OCI-LY1 (cell line): ENCODE results near the gene RAPGEF4.

Experiments used
- H2AFZ ChIP-seq: fragments of 200-600 bp; sonication (generic), shearing (Covaris generic); 2 replicates; pipeline ENCODE4 v1.6.0; 2014; ENCODE audit warnings: antibody characterized with exemption, mild to moderate bottlenecking, low read length
- H3F3A ChIP-seq: fragments of 200-600 bp; sonication (generic), shearing (Covaris generic); 2 replicates; pipeline ENCODE4 v1.6.0; 2014; ENCODE audit warnings: mild to moderate bottlenecking, antibody characterized with exemption, low read length, moderate library complexity; ENCODE audit not compliant: insufficient read depth
- H3K27ac ChIP-seq: fragments of 200-600 bp; sonication (generic); 2 replicates; pipeline ENCODE4 v1.5.1; 2014; ENCODE audit warnings: low read length, mixed run types, mild to moderate bottlenecking, low read depth; ENCODE audit not compliant: poor library complexity, severe bottlenecking
- H3K27me3 ChIP-seq: fragments of 200-600 bp; sonication (generic); 2 replicates; pipeline ENCODE4 v1.6.0; 2014; ENCODE audit warnings: antibody characterized with exemption, mild to moderate bottlenecking, low read length, moderate library complexity; ENCODE audit not compliant: insufficient read depth
- H3K36me3 ChIP-seq: fragments of 200-600 bp; sonication (generic); 2 replicates; pipeline ENCODE4 v1.6.1; 2014; ENCODE audit warnings: mild to moderate bottlenecking, antibody characterized with exemption, low read length, moderate library complexity, mixed read lengths; ENCODE audit not compliant: insufficient read depth
- H3K4me1 ChIP-seq: fragments of 200-600 bp; sonication (generic); 2 replicates; pipeline ENCODE4 v1.5.1; 2014; ENCODE audit warnings: mild to moderate bottlenecking, low read length, moderate library complexity; ENCODE audit not compliant: insufficient read depth, severe bottlenecking
- H3K4me2 ChIP-seq: fragments of 200-600 bp; sonication (generic), shearing (Covaris generic); 2 replicates; pipeline ENCODE4 v1.6.1; 2014; ENCODE audit warnings: low read length
- H3K4me3 ChIP-seq: fragments of 200-600 bp; sonication (generic); 2 replicates; pipeline ENCODE4 v1.5.1; 2014; ENCODE audit warnings: low read length, low read depth, mild to moderate bottlenecking, mixed read lengths; ENCODE audit not compliant: poor library complexity, severe bottlenecking
- H3K79me2 ChIP-seq: fragments of 200-600 bp; shearing (Covaris generic); 2 replicates; pipeline ENCODE4 v1.6.1; 2016; ENCODE audit warnings: mixed run types, low read length, mixed read lengths; ENCODE audit not compliant: insufficient read depth
- H3K9ac ChIP-seq: fragments of 200-600 bp; sonication (generic), shearing (Covaris generic); 2 replicates; pipeline ENCODE4 v1.6.1; 2014; ENCODE audit warnings: mild to moderate bottlenecking, low read length, mixed read lengths
- H3K9me2 ChIP-seq: fragments of 200-600 bp; sonication (generic), shearing (Covaris generic); 2 replicates; pipeline ENCODE4 v1.6.1; 2014; ENCODE audit warnings: low read depth, mild to moderate bottlenecking, low read length, mixed read lengths
- H3K9me3 ChIP-seq: fragments of 200-600 bp; shearing (Covaris generic); 2 replicates; pipeline ENCODE4 v1.6.1; 2014; ENCODE audit warnings: low read length, mixed read lengths
- H4K20me1 ChIP-seq: fragments of 200-600 bp; sonication (generic), shearing (Covaris generic); 2 replicates; pipeline ENCODE4 v1.6.0; 2016; ENCODE audit warnings: mild to moderate bottlenecking, low read length; ENCODE audit not compliant: insufficient read depth
- EZH2 ChIP-seq: fragments of 200-600 bp; sonication (generic), shearing (Covaris generic); IDR thresholded peaks from 2 replicates; pipeline ENCODE4 v1.8.0; 2017; ENCODE audit warnings: borderline replicate concordance, mixed run types, mild to moderate bottlenecking, antibody characterized with exemption, low read length, moderate library complexity, mixed read lengths
- TF ChIP-seq, protein P1 (sequence below): fragments of 200-600 bp; sonication (generic), shearing (Covaris generic); IDR thresholded peaks from 2 replicates; pipeline ENCODE4 v1.5.1; 2017; ENCODE audit warnings: mild to moderate bottlenecking, antibody characterized with exemption, low read length, moderate library complexity, mixed read lengths

RAPGEF4 gene

GRCh38 chr2:172765662-172766061 lies 30.0 kb downstream of the RAPGEF4 start:
- Histone ChIP-seq H3K4me3 (no peak overlapping the region), H3F3A (no peaks in the 10 kb centered on the region), H4K20me1 (no peaks in the 10 kb centered on the region), H3K9me2 (no peaks in the 10 kb centered on the region), H3K9me3 (no peaks in the 10 kb centered on the region), H3K4me2 (no peak overlapping the region), H3K27me3 (no peaks in the 10 kb centered on the region), H3K79me2 (no peaks in the 10 kb centered on the region), H2AFZ (no peak overlapping the region), H3K9ac (no peak overlapping the region), H3K36me3 (no peaks in the 10 kb centered on the region), H3K27ac (no peak overlapping the region), H3K4me1 (no peaks in the 10 kb centered on the region)
- TF ChIP-seq, protein P1, sequence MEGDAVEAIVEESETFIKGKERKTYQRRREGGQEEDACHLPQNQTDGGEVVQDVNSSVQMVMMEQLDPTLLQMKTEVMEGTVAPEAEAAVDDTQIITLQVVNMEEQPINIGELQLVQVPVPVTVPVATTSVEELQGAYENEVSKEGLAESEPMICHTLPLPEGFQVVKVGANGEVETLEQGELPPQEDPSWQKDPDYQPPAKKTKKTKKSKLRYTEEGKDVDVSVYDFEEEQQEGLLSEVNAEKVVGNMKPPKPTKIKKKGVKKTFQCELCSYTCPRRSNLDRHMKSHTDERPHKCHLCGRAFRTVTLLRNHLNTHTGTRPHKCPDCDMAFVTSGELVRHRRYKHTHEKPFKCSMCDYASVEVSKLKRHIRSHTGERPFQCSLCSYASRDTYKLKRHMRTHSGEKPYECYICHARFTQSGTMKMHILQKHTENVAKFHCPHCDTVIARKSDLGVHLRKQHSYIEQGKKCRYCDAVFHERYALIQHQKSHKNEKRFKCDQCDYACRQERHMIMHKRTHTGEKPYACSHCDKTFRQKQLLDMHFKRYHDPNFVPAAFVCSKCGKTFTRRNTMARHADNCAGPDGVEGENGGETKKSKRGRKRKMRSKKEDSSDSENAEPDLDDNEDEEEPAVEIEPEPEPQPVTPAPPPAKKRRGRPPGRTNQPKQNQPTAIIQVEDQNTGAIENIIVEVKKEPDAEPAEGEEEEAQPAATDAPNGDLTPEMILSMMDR, result no peak
- TF ChIP-seq EZH2, result no peak

DNA sequence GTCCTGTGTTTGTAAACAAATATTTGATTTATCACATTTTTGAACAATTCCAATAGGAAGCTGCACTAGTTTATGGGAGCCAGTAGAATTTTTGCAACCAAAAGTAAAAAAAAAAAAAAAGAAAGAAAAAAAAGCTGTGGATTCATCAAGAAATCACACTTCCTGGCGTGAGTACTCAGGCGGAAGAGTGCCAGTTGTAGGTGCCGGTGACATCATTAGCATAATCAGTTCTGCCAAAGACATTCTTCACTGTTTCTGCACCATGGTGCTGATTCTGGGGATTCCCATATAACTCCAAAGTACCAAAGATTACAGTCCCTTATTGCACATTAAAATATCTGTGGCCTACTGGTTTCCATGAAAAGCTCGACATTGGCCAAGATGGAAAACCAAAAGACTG lies 32.8 kb downstream of the RAPGEF4 start:
- Histone ChIP-seq H3K4me3 (no peak overlapping the region), H3K27ac (no peak overlapping the region), H3K9ac (no peak overlapping the region), H3K27me3 (no peaks in the 10 kb centered on the region), H3K4me2 (no peak overlapping the region), H4K20me1 (no peaks in the 10 kb centered on the region), H3K9me3 (no peaks in the 10 kb centered on the region), H3K36me3 (no peaks in the 10 kb centered on the region), H3K4me1 (no peaks in the 10 kb centered on the region), H3K9me2 (no peaks in the 10 kb centered on the region), H2AFZ (no peak overlapping the region), H3F3A (no peaks in the 10 kb centered on the region), H3K79me2 (no peaks in the 10 kb centered on the region)
- TF ChIP-seq, protein P1, result no peak
- TF ChIP-seq EZH2, result no peak

DNA sequence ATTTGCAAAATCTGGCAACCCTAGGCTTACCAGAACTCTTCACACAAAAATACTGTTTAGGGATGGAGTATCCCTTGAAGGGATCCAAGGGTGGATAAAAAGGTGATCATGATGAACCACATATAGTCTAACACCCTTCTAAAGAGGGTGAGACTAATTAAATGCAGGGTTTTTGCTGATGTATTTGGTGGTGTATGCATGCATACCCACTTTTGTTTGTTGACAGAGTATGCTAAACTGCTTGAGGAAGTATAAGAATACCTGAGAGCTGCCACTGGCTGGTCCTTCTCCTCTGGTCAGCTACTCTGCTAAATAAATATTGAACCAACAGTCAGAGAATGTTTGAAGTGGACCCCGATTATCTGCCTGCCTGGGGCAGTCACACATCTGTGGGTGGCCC lies 34.2 kb downstream of the RAPGEF4 start:
- Histone ChIP-seq H3K4me3 (no peak overlapping the region), H3K79me2 (no peaks in the 10 kb centered on the region), H3K4me2 (no peak overlapping the region), H3K9me3 (no peaks in the 10 kb centered on the region), H3K36me3 (no peaks in the 10 kb centered on the region), H3K27ac (no peak overlapping the region), H3K27me3 (no peaks in the 10 kb centered on the region), H3F3A (no peaks in the 10 kb centered on the region), H4K20me1 (no peaks in the 10 kb centered on the region), H3K9me2 (no peaks in the 10 kb centered on the region), H2AFZ (no peak overlapping the region), H3K9ac (no peak overlapping the region), H3K4me1 (no peaks in the 10 kb centered on the region)
- TF ChIP-seq, protein P1, result no peak
- no peak for TF ChIP-seq EZH2
